Measurements from ENCODE around the gene CLEC18A.

DNA sequence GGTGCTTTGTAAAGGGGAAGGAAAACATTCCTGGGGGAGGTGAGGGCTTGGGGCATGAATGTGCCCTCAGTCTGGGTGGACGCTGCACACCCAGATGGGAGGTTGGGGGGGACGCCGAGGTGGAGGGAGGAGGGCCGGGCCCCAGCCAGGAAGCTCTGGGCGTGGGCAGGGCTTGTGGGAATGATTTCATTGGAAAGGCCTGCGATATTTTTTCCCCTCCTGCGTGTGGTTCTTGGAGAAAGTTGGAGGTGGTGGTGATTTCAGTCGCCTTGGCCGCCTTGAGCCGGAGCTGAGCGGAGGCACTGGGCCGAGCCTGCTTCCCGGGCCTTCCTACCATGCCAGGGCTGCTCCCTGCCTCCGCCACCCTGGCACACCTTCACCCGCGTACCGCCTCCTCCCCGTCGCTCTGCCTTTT is 26.4 kb upstream of the CLEC18A start:
- TF ChIP-seq, protein P1, sequence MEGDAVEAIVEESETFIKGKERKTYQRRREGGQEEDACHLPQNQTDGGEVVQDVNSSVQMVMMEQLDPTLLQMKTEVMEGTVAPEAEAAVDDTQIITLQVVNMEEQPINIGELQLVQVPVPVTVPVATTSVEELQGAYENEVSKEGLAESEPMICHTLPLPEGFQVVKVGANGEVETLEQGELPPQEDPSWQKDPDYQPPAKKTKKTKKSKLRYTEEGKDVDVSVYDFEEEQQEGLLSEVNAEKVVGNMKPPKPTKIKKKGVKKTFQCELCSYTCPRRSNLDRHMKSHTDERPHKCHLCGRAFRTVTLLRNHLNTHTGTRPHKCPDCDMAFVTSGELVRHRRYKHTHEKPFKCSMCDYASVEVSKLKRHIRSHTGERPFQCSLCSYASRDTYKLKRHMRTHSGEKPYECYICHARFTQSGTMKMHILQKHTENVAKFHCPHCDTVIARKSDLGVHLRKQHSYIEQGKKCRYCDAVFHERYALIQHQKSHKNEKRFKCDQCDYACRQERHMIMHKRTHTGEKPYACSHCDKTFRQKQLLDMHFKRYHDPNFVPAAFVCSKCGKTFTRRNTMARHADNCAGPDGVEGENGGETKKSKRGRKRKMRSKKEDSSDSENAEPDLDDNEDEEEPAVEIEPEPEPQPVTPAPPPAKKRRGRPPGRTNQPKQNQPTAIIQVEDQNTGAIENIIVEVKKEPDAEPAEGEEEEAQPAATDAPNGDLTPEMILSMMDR (conservative IDR thresholded peaks at IDR 0.05 in 1 of 2, IDR thresholded peaks at IDR 0.05 in 1 of 2; ENCODE audit: extremely low read depth in 1 of 2, insufficient read depth in 1 of 2, low read depth in 1 of 2, low read length in 2 of 2) = no peak
- TF ChIP-seq EZH2 (IDR thresholded peaks at IDR 0.05; ENCODE audit: borderline replicate concordance, low read length) = no peak

Measured in mammary epithelial cell (primary cell).